Measurements from ENCODE around the gene EPOP.

GRCh38 chr17:38721802-38722201 lies 47.0 kb upstream of the EPOP start:
- no peak for TF ChIP-seq EZH2phosphoT487 (IDR thresholded peaks at IDR 0.05; ENCODE audit: low read depth, severe bottlenecking, unreplicated experiment)
- no peak for TF ChIP-seq CTCF (IDR thresholded peaks at IDR 0.05; ENCODE audit: poor library complexity)
- no peak for TF ChIP-seq EZH2 (IDR thresholded peaks at IDR 0.05; ENCODE audit: borderline replicate concordance)
